Astrocyte (in vitro differentiated cells and primary cell): ENCODE results near the gene PNKD. TPM values are rescaled to one million over a fixed set of nuclear protein-coding genes. Genes with fewer than 3 reads are reported as not detected.

Experiments
- DNase-seq: peaks from one replicate; pipeline ENCODE4 v3.0.0-alpha.2; 2010; ENCODE audit warnings: low read depth
- FAIRE-seq: peaks from 2 replicates; lab custom pipeline; 2011; peaks lifted over from hg19 to GRCh38; lab: Jason Lieb, UNC
- H2AFZ ChIP-seq: 2 replicates; pipeline ENCODE4 v1.6.0; 2012; ENCODE audit warnings: low read depth, low read length, inconsistent platforms
- H3K27ac ChIP-seq: 2 replicates; pipeline ENCODE4 v1.5.1; 2011; ENCODE audit warnings: low read depth, low read length, inconsistent platforms
- H3K27me3 ChIP-seq: 2 replicates; pipeline ENCODE4 v1.6.0; 2011; ENCODE audit warnings: low read length, inconsistent platforms; ENCODE audit not compliant: insufficient read depth
- H3K36me3 ChIP-seq: 2 replicates; pipeline ENCODE4 v1.5.1; 2011; ENCODE audit warnings: low read length, inconsistent platforms; ENCODE audit not compliant: insufficient read depth
- H3K4me1 ChIP-seq: 2 replicates; pipeline ENCODE4 v1.5.1; 2011; ENCODE audit warnings: low read length, inconsistent platforms; ENCODE audit not compliant: insufficient read depth
- H3K4me2 ChIP-seq: 2 replicates; pipeline ENCODE4 v1.6.0; 2012; ENCODE audit warnings: low read length, inconsistent platforms
- H3K4me3 ChIP-seq: 2 replicates; pipeline ENCODE4 v1.5.1; 2011; ENCODE audit warnings: low read depth, mild to moderate bottlenecking, low read length, inconsistent platforms; ENCODE audit not compliant: insufficient read depth
- H3K79me2 ChIP-seq: 2 replicates; pipeline ENCODE4 v1.6.0; 2012; ENCODE audit warnings: mild to moderate bottlenecking, low read length, inconsistent platforms; ENCODE audit not compliant: insufficient read depth
- H3K9ac ChIP-seq: 2 replicates; pipeline ENCODE4 v1.6.0; 2012; ENCODE audit warnings: mild to moderate bottlenecking, low read length, inconsistent platforms
- H3K9me3 ChIP-seq: 2 replicates; pipeline ENCODE4 v1.5.1; 2012; ENCODE audit warnings: low read depth, mild to moderate bottlenecking, low read length, inconsistent platforms; ENCODE audit not compliant: insufficient read depth
- H4K20me1 ChIP-seq: 2 replicates; pipeline ENCODE4 v1.6.0; 2012; ENCODE audit warnings: low read length, inconsistent platforms; ENCODE audit not compliant: insufficient read depth
- H3K27ac Mint-ChIP-seq: one replicate; pipeline ENCODE4 v1.8.0; 2021; ENCODE audit warnings: mild to moderate bottlenecking, mixed read lengths; ENCODE audit not compliant: unreplicated experiment
- H3K27me3 Mint-ChIP-seq: one replicate; pipeline ENCODE4 v1.8.0; 2021; ENCODE audit warnings: low read depth, mixed read lengths; ENCODE audit not compliant: unreplicated experiment
- H3K36me3 Mint-ChIP-seq: one replicate; pipeline ENCODE4 v1.8.0; 2021; ENCODE audit warnings: low read depth, mixed read lengths; ENCODE audit not compliant: unreplicated experiment
- H3K4me1 Mint-ChIP-seq: one replicate; pipeline ENCODE4 v1.8.0; 2021; ENCODE audit warnings: low read depth, mixed read lengths; ENCODE audit not compliant: unreplicated experiment
- H3K4me3 Mint-ChIP-seq: one replicate; pipeline ENCODE4 v1.8.0; 2021; ENCODE audit warnings: mild to moderate bottlenecking, moderate library complexity, mixed read lengths; ENCODE audit not compliant: unreplicated experiment
- H3K9me3 Mint-ChIP-seq: one replicate; pipeline ENCODE4 v1.8.0; 2021; ENCODE audit warnings: mild to moderate bottlenecking, mixed read lengths; ENCODE audit not compliant: unreplicated experiment
- CTCF ChIP-seq: IDR thresholded peaks from 2 replicates; pipeline ENCODE4 v1.5.1; 2011; ENCODE audit warnings: low read depth, mild to moderate bottlenecking, inconsistent platforms, low read length, moderate library complexity; ENCODE audit not compliant: insufficient read depth
- EZH2 ChIP-seq: IDR thresholded peaks from 2 replicates; pipeline ENCODE4 v1.6.1; 2012; ENCODE audit warnings: mild to moderate bottlenecking, low read length, inconsistent platforms; ENCODE audit not compliant: insufficient read depth
- total RNA-seq: library from RNA; stranded (reverse); gene quantifications from 2 replicates; pipeline ENCODE4 v1.2.1, GENCODE V29; 2021

Gene PNKD
- total RNA-seq, 1 donor from 2014 or later = 40.9 TPM

DNA sequence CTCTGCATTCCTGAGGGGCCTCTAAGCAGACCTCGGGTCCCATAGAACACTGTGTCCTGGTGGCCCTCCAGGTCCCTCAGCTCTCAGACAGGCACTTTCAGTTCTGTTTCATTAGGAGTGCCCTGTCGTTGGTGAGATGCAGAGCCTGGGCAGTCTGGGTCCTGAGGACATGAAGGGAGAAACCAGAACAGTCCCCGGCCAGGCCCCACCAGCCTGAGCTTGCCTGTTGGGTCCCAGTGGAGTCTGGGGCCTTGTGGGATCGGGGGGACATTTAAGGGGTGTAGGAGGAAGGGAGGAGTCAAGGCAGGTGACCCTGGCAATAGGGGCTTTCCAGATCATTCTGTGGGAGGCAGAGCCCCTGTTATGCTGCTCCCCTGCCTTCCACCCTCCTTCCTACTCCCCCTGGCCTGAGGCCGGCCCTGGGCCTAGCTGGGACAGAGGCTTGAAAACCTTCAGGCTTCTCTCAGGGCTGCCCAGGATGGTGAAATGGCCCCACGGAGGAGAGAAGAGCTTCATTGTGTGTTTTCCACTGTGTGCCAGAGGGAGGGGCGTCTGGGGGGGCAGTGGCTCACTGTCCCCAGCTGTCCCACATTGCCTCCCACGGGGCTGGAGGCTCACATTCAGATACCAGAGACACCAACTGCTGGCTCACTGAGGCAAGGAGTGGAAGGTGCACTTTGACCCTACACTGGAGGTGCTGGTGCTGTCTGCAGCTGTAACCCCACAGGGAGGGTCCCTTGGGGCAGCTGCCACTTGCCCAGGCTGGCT lies 59.7 kb downstream of the PNKD start:
- no peak for FAIRE-seq
- H4K20me1 ChIP-seq = peaks cover 3% of the 10 kb centered on the region
- Mint-ChIP-seq H3K4me3 (no peak overlapping the region), H3K27ac (no peak overlapping the region), H3K9me3 (no peaks in the 10 kb centered on the region), H3K36me3 (peaks cover 6% of the 10 kb centered on the region), H3K27me3 (peaks cover 17% of the 10 kb centered on the region), H3K4me1 (peaks cover 16% of the 10 kb centered on the region)
- no peaks in the 10 kb centered on the region for H3K36me3 ChIP-seq
- no peak overlapping the region for H2AFZ ChIP-seq
- no peaks in the 10 kb centered on the region for H3K79me2 ChIP-seq
- no peak overlapping the region for H3K27ac ChIP-seq
- TF ChIP-seq CTCF (no peak), EZH2 (no peak)
- H3K9ac ChIP-seq = no peak overlapping the region
- no peaks in the 10 kb centered on the region for H3K27me3 ChIP-seq
- no peak overlapping the region for H3K4me2 ChIP-seq
- no peaks in the 10 kb centered on the region for H3K4me1 ChIP-seq
- H3K9me3 ChIP-seq = no peaks in the 10 kb centered on the region
- no peak overlapping the region for H3K4me3 ChIP-seq
- DNase-seq = no peak

DNA sequence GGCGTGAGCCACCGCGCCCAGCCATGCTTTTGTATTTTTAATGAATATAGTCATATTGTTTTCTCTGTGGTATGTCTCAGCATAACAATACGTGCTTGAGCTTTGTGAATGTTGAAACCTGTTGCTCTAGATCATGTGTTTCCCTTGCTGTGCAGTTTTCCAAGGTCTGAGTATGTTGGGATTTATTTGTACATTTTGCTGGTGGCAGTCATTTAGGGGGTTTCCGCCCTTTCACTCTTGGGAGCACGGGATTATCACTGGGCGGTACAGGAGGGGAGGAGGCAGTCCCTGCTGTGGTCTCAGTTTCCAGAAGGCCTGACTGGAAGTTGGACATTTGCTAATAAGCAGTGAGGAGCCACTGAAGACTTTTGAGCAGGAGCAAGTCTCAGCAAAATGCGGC lies 61.4 kb downstream of the PNKD start:
- Histone ChIP-seq H2AFZ (no peak overlapping the region), H3K27me3 (no peaks in the 10 kb centered on the region), H3K4me3 (no peak overlapping the region), H3K36me3 (no peaks in the 10 kb centered on the region), H3K27ac (no peak overlapping the region), H3K9me3 (no peaks in the 10 kb centered on the region), H3K79me2 (no peaks in the 10 kb centered on the region), H3K9ac (no peak overlapping the region), H3K4me2 (no peak overlapping the region), H4K20me1 (peaks cover 1% of the 10 kb centered on the region), H3K4me1 (no peaks in the 10 kb centered on the region)
- TF ChIP-seq CTCF = no peak
- Mint-ChIP-seq H3K4me1 (peaks cover 8% of the 10 kb centered on the region), H3K36me3 (peaks cover 6% of the 10 kb centered on the region), H3K27ac (no peak overlapping the region), H3K9me3 (no peaks in the 10 kb centered on the region), H3K27me3 (peaks cover 15% of the 10 kb centered on the region), H3K4me3 (no peak overlapping the region)
- FAIRE-seq = no peak
- no peak for DNase-seq

GRCh38 chr2:218332288-218332687 lies 62.0 kb downstream of the PNKD start:
- Mint-ChIP-seq H3K4me3 (no peak overlapping the region), H3K4me1 (peaks cover 8% of the 10 kb centered on the region), H3K27ac (no peak overlapping the region), H3K27me3 (peaks cover 12% of the 10 kb centered on the region), H3K9me3 (no peaks in the 10 kb centered on the region), H3K36me3 (peaks cover 6% of the 10 kb centered on the region)
- H3K9ac ChIP-seq = no peak overlapping the region
- H3K9me3 ChIP-seq = no peaks in the 10 kb centered on the region
- no peak for TF ChIP-seq EZH2
- no peak for TF ChIP-seq CTCF
- no peaks in the 10 kb centered on the region for H3K36me3 ChIP-seq
- no peak overlapping the region for H3K27ac ChIP-seq
- no peak overlapping the region for H3K4me3 ChIP-seq
- H2AFZ ChIP-seq = no peak overlapping the region
- no peak overlapping the region for H3K4me2 ChIP-seq
- no peaks in the 10 kb centered on the region for H3K27me3 ChIP-seq
- no peaks in the 10 kb centered on the region for H4K20me1 ChIP-seq
- no peak for DNase-seq
- no peaks in the 10 kb centered on the region for H3K4me1 ChIP-seq
- no peak for FAIRE-seq
- H3K79me2 ChIP-seq = no peaks in the 10 kb centered on the region
